Gastrocnemius medialis (tissue), 4 donors: Measurements from ENCODE around the gene ACTRT3.

Experiments used
- CTCF ChIP-seq, 5 experiments: fragments of 450-650 bp in 3 of 5; fragments of 200-600 bp in 2 of 5; sonication (generic) in 2 of 5; IDR thresholded peaks in 4 of 5; conservative IDR thresholded peaks in 1 of 5; 1 replicate in 4 of 5; 2 replicates in 1 of 5; pipeline ENCODE4 v1.5.1; 2016 to 2019; ENCODE audit warnings: antibody characterized with exemption in 5 of 5, mild to moderate bottlenecking in 3 of 5, moderate library complexity in 3 of 5
- POLR2A ChIP-seq, 2 donors: fragments of 450-650 bp; IDR thresholded peaks; one replicate each; pipeline ENCODE4 v1.6.1; 2017; ENCODE audit warnings: antibody characterized with exemption in 2 of 2, mild to moderate bottlenecking in 2 of 2, moderate library complexity in 2 of 2

GRCh38 chr3:169818316-169818715 is 49.0 kb upstream of the ACTRT3 start:
- TF ChIP-seq CTCF (IDR thresholded peaks at IDR 0.05 in 4 of 5, conservative IDR thresholded peaks at IDR 0.05 in 1 of 5) (no peak), POLR2A (IDR thresholded peaks at IDR 0.05) (no peak)
